Stomach (tissue), 4 donors: ENCODE measurements around the gene MATN1.

Experiments
- POLR2AphosphoS5 ChIP-seq, 3 donors: sonication (generic); formaldehyde crosslinking; IDR thresholded peaks; one replicate each; pipeline ENCODE4 v1.6.1; 2016; ENCODE audit warnings: antibody characterized with exemption in 3 of 3
- TF ChIP-seq, protein P1 (sequence below), 7 experiments: fragments of 450-650 bp in 4 of 7; fragments of 200-600 bp in 3 of 7; sonication (generic) in 3 of 7; IDR thresholded peaks; one replicate each; pipeline ENCODE4 v1.5.1; 2016 to 2019; ENCODE audit warnings: antibody characterized with exemption in 7 of 7, control low read depth in 2 of 7, mild to moderate bottlenecking in 1 of 7

DNA sequence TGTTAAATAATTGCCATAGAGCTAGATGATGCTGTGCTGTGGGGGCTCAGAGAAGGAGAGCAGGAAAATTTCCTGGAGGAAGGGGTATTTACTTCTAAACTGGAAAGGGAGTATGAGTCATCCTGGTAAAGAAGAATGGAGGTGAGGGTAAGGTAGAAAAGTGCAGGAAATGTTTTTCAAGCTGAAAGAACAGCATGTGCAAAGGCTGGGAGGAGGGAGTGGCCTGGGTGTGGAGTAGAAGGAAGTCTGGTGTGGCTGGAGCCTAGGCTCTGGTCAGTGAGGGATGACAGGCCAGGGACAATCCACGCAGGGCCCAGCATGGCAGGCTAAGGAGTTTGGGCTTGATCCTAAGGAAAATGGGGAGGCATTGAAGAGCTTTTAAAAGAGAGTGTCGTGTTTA is 45.9 kb downstream of the MATN1 start:
- TF ChIP-seq POLR2AphosphoS5 (IDR thresholded peaks at IDR 0.05) = no peak
- TF ChIP-seq, protein P1, sequence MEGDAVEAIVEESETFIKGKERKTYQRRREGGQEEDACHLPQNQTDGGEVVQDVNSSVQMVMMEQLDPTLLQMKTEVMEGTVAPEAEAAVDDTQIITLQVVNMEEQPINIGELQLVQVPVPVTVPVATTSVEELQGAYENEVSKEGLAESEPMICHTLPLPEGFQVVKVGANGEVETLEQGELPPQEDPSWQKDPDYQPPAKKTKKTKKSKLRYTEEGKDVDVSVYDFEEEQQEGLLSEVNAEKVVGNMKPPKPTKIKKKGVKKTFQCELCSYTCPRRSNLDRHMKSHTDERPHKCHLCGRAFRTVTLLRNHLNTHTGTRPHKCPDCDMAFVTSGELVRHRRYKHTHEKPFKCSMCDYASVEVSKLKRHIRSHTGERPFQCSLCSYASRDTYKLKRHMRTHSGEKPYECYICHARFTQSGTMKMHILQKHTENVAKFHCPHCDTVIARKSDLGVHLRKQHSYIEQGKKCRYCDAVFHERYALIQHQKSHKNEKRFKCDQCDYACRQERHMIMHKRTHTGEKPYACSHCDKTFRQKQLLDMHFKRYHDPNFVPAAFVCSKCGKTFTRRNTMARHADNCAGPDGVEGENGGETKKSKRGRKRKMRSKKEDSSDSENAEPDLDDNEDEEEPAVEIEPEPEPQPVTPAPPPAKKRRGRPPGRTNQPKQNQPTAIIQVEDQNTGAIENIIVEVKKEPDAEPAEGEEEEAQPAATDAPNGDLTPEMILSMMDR (IDR thresholded peaks at IDR 0.05) = no peak
